PC-9 (cell line): ENCODE measurements around the gene ADGRL3.

Experiments used
- CTCF ChIP-seq: fragments of 200-600 bp; sonication (generic); conservative IDR thresholded peaks from 2 replicates; pipeline ENCODE4 v1.6.1; 2017; ENCODE audit warnings: mixed run types, antibody characterized with exemption, mild to moderate bottlenecking, moderate library complexity
- EZH2 ChIP-seq: fragments of 200-600 bp; sonication (generic); IDR thresholded peaks from 2 replicates; pipeline ENCODE4 v1.8.0; 2017; ENCODE audit warnings: antibody characterized with exemption, low read depth

DNA sequence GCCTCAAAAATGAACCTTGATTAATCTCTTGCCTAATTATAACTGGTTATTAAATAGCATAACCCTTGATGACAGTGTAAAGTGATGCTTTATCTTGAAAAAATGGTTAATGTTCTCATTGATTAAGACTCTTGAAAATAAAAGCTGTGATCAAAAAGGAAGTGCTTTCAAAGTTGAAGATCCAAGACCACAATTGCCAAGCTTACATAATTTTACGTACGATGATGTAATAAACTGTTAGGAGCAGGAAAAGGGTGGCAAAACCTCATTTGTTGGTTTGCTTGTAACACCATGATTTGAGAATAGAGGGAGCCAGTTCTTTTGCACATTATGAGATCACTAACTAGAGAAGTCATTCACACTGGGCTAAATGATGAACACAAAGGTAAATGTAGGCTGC is 322.2 kb downstream of the ADGRL3 start:
- TF ChIP-seq CTCF: no peak
- no peak for TF ChIP-seq EZH2
